Mesothelial cell of epicardium (in vitro differentiated cells): ENCODE data around the gene DTL. TPM values are rescaled to one million over a fixed set of nuclear protein-coding genes. Genes with fewer than 3 reads are reported as not detected.

Source experiments
- DNase-seq, 2 experiments: peaks; one replicate each; pipeline ENCODE4 v3.0.0; 2021; ENCODE audit warnings: low spot score in 2 of 2; ENCODE audit not compliant: unreplicated experiment in 2 of 2
- H3K27ac Mint-ChIP-seq: 2 replicates; pipeline ENCODE4 v1.8.0; 2021; ENCODE audit warnings: mixed read lengths
- H3K27me3 Mint-ChIP-seq: 2 replicates; pipeline ENCODE4 v1.8.0; 2021; ENCODE audit warnings: low read depth, mixed read lengths
- H3K36me3 Mint-ChIP-seq: 2 replicates; pipeline ENCODE4 v1.8.0; 2021; ENCODE audit warnings: mixed read lengths
- H3K4me1 Mint-ChIP-seq: 2 replicates; pipeline ENCODE4 v1.8.0; 2021; ENCODE audit warnings: mixed read lengths
- H3K4me3 Mint-ChIP-seq: 2 replicates; pipeline ENCODE4 v1.8.0; 2021; ENCODE audit warnings: mild to moderate bottlenecking, moderate library complexity, mixed read lengths
- H3K9me3 Mint-ChIP-seq: 2 replicates; pipeline ENCODE4 v1.8.0; 2021; ENCODE audit warnings: mixed read lengths
- CTCF ChIP-seq: fragments of 200-600 bp; sonication (generic); IDR thresholded peaks from one replicate; pipeline ENCODE4 v1.5.0; 2021; ENCODE audit warnings: antibody characterized with exemption; ENCODE audit not compliant: unreplicated experiment
- total RNA-seq: library from RNA; stranded (reverse); gene quantifications from 3 replicates; pipeline ENCODE4 v1.2.1, GENCODE V29; 2021

Gene DTL
- total RNA-seq, 1 donor from 2014 or later = 12.7 TPM

- Mint-ChIP-seq H3K27ac (no peak overlapping the region), H3K4me1 (peaks cover 3% of the 10 kb centered on the region), H3K27me3 (no peaks in the 10 kb centered on the region), H3K9me3 (no peaks in the 10 kb centered on the region), H3K36me3 (peaks cover 8% of the 10 kb centered on the region), H3K4me3 (no peak overlapping the region)
- DNase-seq = no peak
- TF ChIP-seq CTCF = no peak
These were observed 47.3 kb downstream of the DTL start for GRCh38 chr1:212082765-212083406.

- peaks cover 37% of the 10 kb centered on the region for H3K36me3 Mint-ChIP-seq
- DNase-seq = no peak
- no peak overlapping the region for H3K4me3 Mint-ChIP-seq
- no peak for TF ChIP-seq CTCF
- peaks cover 14% of the 10 kb centered on the region for H3K9me3 Mint-ChIP-seq
- peaks cover 10% of the 10 kb centered on the region for H3K4me1 Mint-ChIP-seq
- no peaks in the 10 kb centered on the region for H3K27me3 Mint-ChIP-seq
- H3K27ac Mint-ChIP-seq = no peak overlapping the region
These were observed 54.1 kb downstream of the DTL start for GRCh38 chr1:212089560-212090163.

- peaks cover 25% of the 10 kb centered on the region for H3K9me3 Mint-ChIP-seq
- TF ChIP-seq CTCF = no peak
- H3K27me3 Mint-ChIP-seq = no peaks in the 10 kb centered on the region
- H3K36me3 Mint-ChIP-seq = peaks cover 45% of the 10 kb centered on the region
- no peak for DNase-seq
- H3K27ac Mint-ChIP-seq = no peak overlapping the region
- H3K4me1 Mint-ChIP-seq = peaks cover 10% of the 10 kb centered on the region
- H3K4me3 Mint-ChIP-seq = no peak overlapping the region
These were observed 56.0 kb downstream of the DTL start for GRCh38 chr1:212091438-212092121.

- DNase-seq = no peak
- H3K4me3 Mint-ChIP-seq = no peak overlapping the region
- peaks cover 57% of the 10 kb centered on the region for H3K36me3 Mint-ChIP-seq
- H3K9me3 Mint-ChIP-seq = peaks cover 30% of the 10 kb centered on the region
- no peak overlapping the region for H3K27ac Mint-ChIP-seq
- no peaks in the 10 kb centered on the region for H3K27me3 Mint-ChIP-seq
- no peak for TF ChIP-seq CTCF
- H3K4me1 Mint-ChIP-seq = no peaks in the 10 kb centered on the region
These were observed 61.8 kb downstream of the DTL start for GRCh38 chr1:212097360-212097759.

GRCh38 chr1:212098310-212098709, 62.8 kb downstream of the DTL start:
- Mint-ChIP-seq H3K4me3 (no peak overlapping the region), H3K27ac (no peak overlapping the region)

More at GRCh38 chr1:212098310-212098709, 62.8 kb downstream of the DTL start:
- no peak for DNase-seq
- peaks cover 51% of the 10 kb centered on the region for H3K36me3 Mint-ChIP-seq
- TF ChIP-seq CTCF = no peak
- H3K27me3 Mint-ChIP-seq = no peaks in the 10 kb centered on the region
- peaks cover 30% of the 10 kb centered on the region for H3K9me3 Mint-ChIP-seq
- H3K4me1 Mint-ChIP-seq = no peaks in the 10 kb centered on the region
